ENCODE measurements around the gene CXCL11.

GRCh38 chr4:76074468-76074867, 38.6 kb upstream of the CXCL11 start, which contains the start of gene ART3:
- TF ChIP-seq YY1 (IDR thresholded peaks at IDR 0.05; ENCODE audit: insufficient read depth, insufficient read length): no peak
- no peak for TF ChIP-seq ZNF274 (IDR thresholded peaks at IDR 0.05; ENCODE audit: low read depth, low read length)
- no peak for TF ChIP-seq SUZ12 (IDR thresholded peaks at IDR 0.05; ENCODE audit: extremely low read depth, insufficient read depth, insufficient read length)
